Measurements from ENCODE around the gene CACNA2D3. TPM values are rescaled to one million over a fixed set of nuclear protein-coding genes. Genes with fewer than 3 reads are reported as not detected.

Gene CACNA2D3
- polyA plus RNA-seq, 2 of the 4 experiments (the other 2 are of a cell fraction) = 0.04 to 0.05 TPM

GRCh38 chr3:54343495-54343894 is 221.1 kb downstream of the CACNA2D3 start (continued):
- no peak for TF ChIP-seq BCL3 (IDR thresholded peaks at IDR 0.05)
- TF ChIP-seq ZNF302 (CRISPR knock-in tag; IDR thresholded peaks at IDR 0.05) = no peak
- TF ChIP-seq JUN (IDR thresholded peaks at IDR 0.05) = no peak

GRCh38 chr3:54344601-54345231 is 222.4 kb downstream of the CACNA2D3 start:
- no peak for DNase-seq (ENCODE audit: low read depth in 1 of 2, low spot score in 1 of 2)
- WGBS (ENCODE audit: missing lambda C conversion rate) = 20% methylated on average over 8 of the region's 8 CpGs
- FAIRE-seq = no peak
- no peaks in the 10 kb centered on the region for H3K9me3 ChIP-seq
- no peaks in the 10 kb centered on the region for H3K4me1 ChIP-seq
- no peak overlapping the region for H3K4me2 ChIP-seq
- no peak overlapping the region for H3K4me3 ChIP-seq
- CTCF ChIA-PET = interaction anchor here (0.7 kb wide), 1 partner anchor 173 kb away, joined by 3 read pairs; no protein-coding TSS in a partner anchor
- ATAC-seq = no peak
- TF ChIP-seq HMGXB4 (CRISPR knock-in tag; IDR thresholded peaks at IDR 0.05; ENCODE audit: borderline replicate concordance) = no peak
- TF ChIP-seq POLR2A (IDR thresholded peaks at IDR 0.05; ENCODE audit: low read length) = no peak
- no peak for TF ChIP-seq KDM5A (IDR thresholded peaks at IDR 0.05)
- TF ChIP-seq JUN (IDR thresholded peaks at IDR 0.05) = no peak
- no peak for TF ChIP-seq JUNB (IDR thresholded peaks at IDR 0.05)
- TF ChIP-seq TFCP2L1 (CRISPR knock-in tag; IDR thresholded peaks at IDR 0.05) = no peak
- no peak for TF ChIP-seq RCOR1 (IDR thresholded peaks at IDR 0.05; ENCODE audit: low read depth, low read length)
- TF ChIP-seq MYC (IDR thresholded peaks at IDR 0.05; ENCODE audit: borderline replicate concordance, low read length) = no peak
- no peak for TF ChIP-seq CEBPB (IDR thresholded peaks at IDR 0.05)
- TF ChIP-seq MAX (IDR thresholded peaks at IDR 0.05) = no peak
- TF ChIP-seq CBX8 (IDR thresholded peaks at IDR 0.05) = no peak
- no peak for TF ChIP-seq USF2 (IDR thresholded peaks at IDR 0.05)
- TF ChIP-seq FOXS1 (CRISPR knock-in tag; IDR thresholded peaks at IDR 0.05) = no peak
- TF ChIP-seq NFE2L2 (conservative IDR thresholded peaks at IDR 0.05; ENCODE audit: low read length) = no peak
- no peak for TF ChIP-seq RAD21 (conservative IDR thresholded peaks at IDR 0.05 in 1 of 2, IDR thresholded peaks at IDR 0.05 in 1 of 2)
- TF ChIP-seq HOXB5 (CRISPR knock-in tag; IDR thresholded peaks at IDR 0.05) = no peak
- TF ChIP-seq MAFK (IDR thresholded peaks at IDR 0.05; ENCODE audit: partially characterized antibody) = no peak
- no peak for TF ChIP-seq SREBF2 (IDR thresholded peaks at IDR 0.05)
- no peak overlapping the region for H3K27ac ChIP-seq
- POLR2A ChIA-PET = no interaction called here

GRCh38 chr3:54345847-54346375 is 223.6 kb downstream of the CACNA2D3 start:
- DNase-seq (ENCODE audit: low read depth in 1 of 2, low spot score in 1 of 2) (no peak), ATAC-seq (no peak), FAIRE-seq (no peak)
- no peak overlapping the region for H3K4me2 ChIP-seq
- ChIA-PET POLR2A (no interaction called here), CTCF (no interaction called here)
- no peak overlapping the region for H3K4me3 ChIP-seq
- no peaks in the 10 kb centered on the region for H3K9me3 ChIP-seq
- TF ChIP-seq CHD2 (IDR thresholded peaks at IDR 0.05; ENCODE audit: low read length, partially characterized antibody) (no peak), SMC3 (IDR thresholded peaks at IDR 0.05) (no peak), ZFP36 (IDR thresholded peaks at IDR 0.05; ENCODE audit: borderline replicate concordance, partially characterized antibody) (no peak), RAD21 (conservative IDR thresholded peaks at IDR 0.05 in 1 of 2, IDR thresholded peaks at IDR 0.05 in 1 of 2) (no peak), CHD4 (IDR thresholded peaks at IDR 0.05; ENCODE audit: borderline replicate concordance) (no peak), NR3C1 (IDR thresholded peaks at IDR 0.05) (no peak), SREBF2 (IDR thresholded peaks at IDR 0.05) (no peak), RARB (CRISPR knock-in tag; IDR thresholded peaks at IDR 0.05) (no peak), RCOR1 (IDR thresholded peaks at IDR 0.05; ENCODE audit: low read depth, low read length) (no peak), JUNB (IDR thresholded peaks at IDR 0.05) (no peak), MAZ (IDR thresholded peaks at IDR 0.05; ENCODE audit: borderline replicate concordance, low read depth, low read length) (no peak), ZC3H11A (IDR thresholded peaks at IDR 0.05) (no peak), NFE2L2 (conservative IDR thresholded peaks at IDR 0.05; ENCODE audit: low read length) (no peak), RFX5 (IDR thresholded peaks at IDR 0.05) (no peak), PBX3 (IDR thresholded peaks at IDR 0.05) (no peak), MAFK (IDR thresholded peaks at IDR 0.05; ENCODE audit: partially characterized antibody) (no peak)
- 11% methylated on average over 5 of the region's 5 CpGs for WGBS (ENCODE audit: missing lambda C conversion rate)
- no peak overlapping the region for H3K27ac ChIP-seq
- no peaks in the 10 kb centered on the region for H3K4me1 ChIP-seq

All from A549 (cell line).